ENCODE data around the gene LYPD6B. TPM values are rescaled to one million over a fixed set of nuclear protein-coding genes. Genes with fewer than 3 reads are reported as not detected.

LYPD6B gene
- total and polyA plus RNA-seq, 4 donors, result 0.13 to 0.59 (median 0.14) TPM

- no peak overlapping the region for H3K27ac ChIP-seq (ENCODE audit: low read depth in 1 of 2, low read length in 2 of 2)
- no peak for DNase-seq (ENCODE audit: low spot score)
- H3K4me1 ChIP-seq (ENCODE audit: control insufficient read depth in 4 of 4, insufficient read depth in 4 of 4, low read length in 3 of 4), result no peaks in the 10 kb centered on the region
- H3K9ac ChIP-seq (ENCODE audit: low read depth in 1 of 2, low read length in 2 of 2), result no peak overlapping the region
- H3K4me3 ChIP-seq (ENCODE audit: low read depth in 1 of 3, low read length in 3 of 3), result no peak overlapping the region
- H3K27me3 ChIP-seq (ENCODE audit: control insufficient read depth in 4 of 4, insufficient read depth in 4 of 4, low read length in 3 of 4), result no peaks in the 10 kb centered on the region
- TF ChIP-seq GABPA (IDR thresholded peaks at IDR 0.05 in 1 of 2, conservative IDR thresholded peaks at IDR 0.05 in 1 of 2), result no peak
- no peak for TF ChIP-seq NR2F2 (IDR thresholded peaks at IDR 0.05)
- TF ChIP-seq, protein P1, sequence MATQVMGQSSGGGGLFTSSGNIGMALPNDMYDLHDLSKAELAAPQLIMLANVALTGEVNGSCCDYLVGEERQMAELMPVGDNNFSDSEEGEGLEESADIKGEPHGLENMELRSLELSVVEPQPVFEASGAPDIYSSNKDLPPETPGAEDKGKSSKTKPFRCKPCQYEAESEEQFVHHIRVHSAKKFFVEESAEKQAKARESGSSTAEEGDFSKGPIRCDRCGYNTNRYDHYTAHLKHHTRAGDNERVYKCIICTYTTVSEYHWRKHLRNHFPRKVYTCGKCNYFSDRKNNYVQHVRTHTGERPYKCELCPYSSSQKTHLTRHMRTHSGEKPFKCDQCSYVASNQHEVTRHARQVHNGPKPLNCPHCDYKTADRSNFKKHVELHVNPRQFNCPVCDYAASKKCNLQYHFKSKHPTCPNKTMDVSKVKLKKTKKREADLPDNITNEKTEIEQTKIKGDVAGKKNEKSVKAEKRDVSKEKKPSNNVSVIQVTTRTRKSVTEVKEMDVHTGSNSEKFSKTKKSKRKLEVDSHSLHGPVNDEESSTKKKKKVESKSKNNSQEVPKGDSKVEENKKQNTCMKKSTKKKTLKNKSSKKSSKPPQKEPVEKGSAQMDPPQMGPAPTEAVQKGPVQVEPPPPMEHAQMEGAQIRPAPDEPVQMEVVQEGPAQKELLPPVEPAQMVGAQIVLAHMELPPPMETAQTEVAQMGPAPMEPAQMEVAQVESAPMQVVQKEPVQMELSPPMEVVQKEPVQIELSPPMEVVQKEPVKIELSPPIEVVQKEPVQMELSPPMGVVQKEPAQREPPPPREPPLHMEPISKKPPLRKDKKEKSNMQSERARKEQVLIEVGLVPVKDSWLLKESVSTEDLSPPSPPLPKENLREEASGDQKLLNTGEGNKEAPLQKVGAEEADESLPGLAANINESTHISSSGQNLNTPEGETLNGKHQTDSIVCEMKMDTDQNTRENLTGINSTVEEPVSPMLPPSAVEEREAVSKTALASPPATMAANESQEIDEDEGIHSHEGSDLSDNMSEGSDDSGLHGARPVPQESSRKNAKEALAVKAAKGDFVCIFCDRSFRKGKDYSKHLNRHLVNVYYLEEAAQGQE (IDR thresholded peaks at IDR 0.05), result no peak
- no peak for TF ChIP-seq EGR1 (IDR thresholded peaks at IDR 0.05; ENCODE audit: low read depth in 2 of 2)
- TF ChIP-seq FOXA1 (IDR thresholded peaks at IDR 0.05), result no peak
- no peak for TF ChIP-seq ATF3 (IDR thresholded peaks at IDR 0.05)
- TF ChIP-seq RXRA (IDR thresholded peaks at IDR 0.05), result no peak
- no peak for TF ChIP-seq SP1 (IDR thresholded peaks at IDR 0.05)
- TF ChIP-seq, protein P2, sequence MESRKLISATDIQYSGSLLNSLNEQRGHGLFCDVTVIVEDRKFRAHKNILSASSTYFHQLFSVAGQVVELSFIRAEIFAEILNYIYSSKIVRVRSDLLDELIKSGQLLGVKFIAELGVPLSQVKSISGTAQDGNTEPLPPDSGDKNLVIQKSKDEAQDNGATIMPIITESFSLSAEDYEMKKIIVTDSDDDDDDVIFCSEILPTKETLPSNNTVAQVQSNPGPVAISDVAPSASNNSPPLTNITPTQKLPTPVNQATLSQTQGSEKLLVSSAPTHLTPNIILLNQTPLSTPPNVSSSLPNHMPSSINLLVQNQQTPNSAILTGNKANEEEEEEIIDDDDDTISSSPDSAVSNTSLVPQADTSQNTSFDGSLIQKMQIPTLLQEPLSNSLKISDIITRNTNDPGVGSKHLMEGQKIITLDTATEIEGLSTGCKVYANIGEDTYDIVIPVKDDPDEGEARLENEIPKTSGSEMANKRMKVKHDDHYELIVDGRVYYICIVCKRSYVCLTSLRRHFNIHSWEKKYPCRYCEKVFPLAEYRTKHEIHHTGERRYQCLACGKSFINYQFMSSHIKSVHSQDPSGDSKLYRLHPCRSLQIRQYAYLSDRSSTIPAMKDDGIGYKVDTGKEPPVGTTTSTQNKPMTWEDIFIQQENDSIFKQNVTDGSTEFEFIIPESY (IDR thresholded peaks at IDR 0.05), result no peak
- TF ChIP-seq RAD21 (IDR thresholded peaks at IDR 0.05), result no peak
- no peak for TF ChIP-seq HNF4A (conservative IDR thresholded peaks at IDR 0.05)
- no peak for TF ChIP-seq CTCF (IDR thresholded peaks at IDR 0.05; ENCODE audit: low read depth, low read length, missing input control)
- no peak for TF ChIP-seq HNF4G (IDR thresholded peaks at IDR 0.05)
- TF ChIP-seq FOXA2 (IDR thresholded peaks at IDR 0.05), result no peak
- no peak for TF ChIP-seq TAF1 (conservative IDR thresholded peaks at IDR 0.05)
- TF ChIP-seq JUND (IDR thresholded peaks at IDR 0.05), result no peak
- TF ChIP-seq YY1 (IDR thresholded peaks at IDR 0.05), result no peak
- TF ChIP-seq, protein P3, sequence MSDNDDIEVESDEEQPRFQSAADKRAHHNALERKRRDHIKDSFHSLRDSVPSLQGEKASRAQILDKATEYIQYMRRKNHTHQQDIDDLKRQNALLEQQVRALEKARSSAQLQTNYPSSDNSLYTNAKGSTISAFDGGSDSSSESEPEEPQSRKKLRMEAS (IDR thresholded peaks at IDR 0.05), result no peak
- whole genome bisulfite sequencing, result 89% methylated on average over 1 of the region's 1 CpG
- H3K36me3 ChIP-seq (ENCODE audit: control insufficient read depth in 4 of 4, insufficient read depth in 3 of 4, low read depth in 1 of 4, low read length in 3 of 4), result no peaks in the 10 kb centered on the region
- H3K9me3 ChIP-seq (ENCODE audit: control insufficient read depth in 4 of 4, low read length in 3 of 4), result no peaks in the 10 kb centered on the region
These were observed 153.9 kb downstream of the LYPD6B start for GRCh38 chr2:149192427-149192826.
